KOPT-K1 (cell line): ENCODE results near the gene KPNA3.
"Not testable (repeated sequence)": the region's sequence is repeated elsewhere in the genome, so short reads cannot be mapped to it uniquely, and the experiment has no call there.

Experiments used
- H3K27ac ChIP-seq: fragments of 200-600 bp; sonication (generic); 2 replicates; pipeline ENCODE4 v1.5.1; 2016; ENCODE audit warnings: antibody characterized with exemption, mild to moderate bottlenecking, low read depth, low read length; ENCODE audit not compliant: poor library complexity, severe bottlenecking
- H3K36me3 ChIP-seq: fragments of 200-600 bp; sonication (generic); 2 replicates; pipeline ENCODE4 v1.5.1; 2017; ENCODE audit warnings: antibody characterized with exemption, mild to moderate bottlenecking, low read length, moderate library complexity; ENCODE audit not compliant: insufficient read depth
- H3K9me3 ChIP-seq: fragments of 200-600 bp; sonication (generic); 2 replicates; pipeline ENCODE4 v1.5.1; 2017; ENCODE audit warnings: antibody characterized with exemption, low read length, mild to moderate bottlenecking; ENCODE audit not compliant: insufficient read depth, poor library complexity, severe bottlenecking

KPNA3 gene

DNA sequence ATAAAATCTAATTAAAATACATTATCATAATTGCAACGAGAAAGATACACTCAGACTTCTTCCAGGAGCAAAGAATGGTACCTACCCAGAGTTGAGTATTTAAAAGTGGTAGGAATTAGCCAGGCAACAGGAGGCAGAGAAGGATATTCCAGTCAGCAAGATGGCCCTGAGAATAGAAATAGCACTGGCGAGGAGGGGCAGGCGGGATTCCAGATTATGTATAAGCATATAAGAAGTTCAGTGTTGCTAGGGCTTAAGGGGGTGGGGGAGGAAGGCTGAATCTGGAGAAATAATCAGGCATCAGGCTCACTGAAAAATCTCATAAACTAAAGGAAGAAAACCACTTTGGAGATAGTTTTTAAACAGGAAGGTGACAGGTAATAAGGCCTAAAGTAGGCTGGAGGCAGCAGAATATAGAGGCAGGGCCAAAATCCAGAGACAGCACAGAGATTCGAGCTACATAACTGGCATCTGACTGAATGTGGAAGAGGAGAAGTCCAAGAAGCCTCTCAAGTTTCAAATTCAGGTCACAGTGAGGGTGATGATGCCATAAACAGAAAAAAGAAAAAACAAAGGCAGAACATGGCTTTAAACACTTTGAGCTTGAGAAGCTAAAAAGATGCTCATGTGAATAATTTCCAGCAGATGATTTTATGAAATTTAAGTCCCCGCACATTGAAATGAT, 7.5 kb downstream of the KPNA3 start:
- Histone ChIP-seq H3K9me3 (no peaks in the 10 kb centered on the region), H3K36me3 (no peaks in the 10 kb centered on the region), H3K27ac (no peak overlapping the region)

DNA sequence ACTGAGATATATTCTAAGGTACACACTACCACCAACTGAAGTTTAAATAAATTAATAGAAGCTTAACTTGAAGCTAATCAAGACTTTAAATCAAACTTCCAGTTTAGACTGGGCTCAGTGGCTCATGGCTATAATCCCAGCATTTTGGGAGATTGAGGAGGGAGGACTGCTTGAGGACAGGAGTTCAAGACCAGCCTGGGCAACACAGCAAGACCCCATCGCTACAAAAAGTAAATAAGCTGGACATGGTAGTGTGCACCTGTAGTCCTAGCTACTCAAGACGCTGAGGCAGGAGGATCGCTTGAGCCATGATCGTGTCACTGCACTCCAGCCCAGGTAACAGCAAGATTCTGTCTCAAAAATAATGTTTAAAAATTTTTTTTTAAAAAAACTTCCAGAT, 8.6 kb downstream of the KPNA3 start:
- no peaks in the 10 kb centered on the region for H3K36me3 ChIP-seq
- no peaks in the 10 kb centered on the region for H3K9me3 ChIP-seq
- no peak overlapping the region for H3K27ac ChIP-seq

DNA sequence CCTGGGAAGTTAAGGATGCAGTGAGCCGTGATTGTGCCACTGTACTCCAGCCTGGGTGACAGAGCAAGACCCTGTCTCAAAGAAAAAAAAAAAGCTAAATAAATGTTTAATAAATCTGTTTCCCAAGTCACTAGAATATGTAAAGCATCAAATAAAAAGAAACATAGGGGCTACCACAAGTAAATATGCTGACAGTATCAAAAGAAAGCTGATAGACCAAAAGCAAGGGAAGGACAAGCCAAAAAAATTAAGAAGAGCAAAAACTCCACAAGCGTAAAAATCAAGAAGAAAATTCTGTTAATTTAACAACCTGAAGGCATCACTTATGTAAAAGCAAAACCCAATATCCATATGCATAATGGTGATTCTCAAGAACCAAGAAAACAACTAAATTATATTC, 9.7 kb downstream of the KPNA3 start:
- Histone ChIP-seq H3K36me3 (no peaks in the 10 kb centered on the region), H3K27ac (no peak overlapping the region), H3K9me3 (no peaks in the 10 kb centered on the region)

DNA sequence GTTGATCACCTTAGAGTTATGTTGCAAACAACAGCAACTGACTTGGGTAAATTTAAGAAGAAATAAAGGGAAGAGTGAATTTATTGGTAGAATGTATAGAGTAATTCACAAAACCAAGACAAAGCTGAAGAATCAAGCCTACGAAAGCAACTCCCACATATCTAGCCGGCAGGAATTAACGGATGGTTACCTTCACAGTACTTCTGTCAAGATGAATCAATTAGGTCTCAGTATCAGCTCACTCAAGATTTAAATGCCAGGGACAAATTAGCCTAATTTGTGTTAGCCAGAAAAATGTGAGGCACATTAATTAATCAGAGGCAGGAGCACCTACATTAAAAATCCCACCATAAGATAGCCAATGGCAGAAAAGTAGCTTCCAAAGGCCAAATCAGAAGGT, 10.7 kb downstream of the KPNA3 start:
- Histone ChIP-seq H3K36me3 (no peaks in the 10 kb centered on the region), H3K27ac (no peak overlapping the region), H3K9me3 (no peaks in the 10 kb centered on the region)

DNA sequence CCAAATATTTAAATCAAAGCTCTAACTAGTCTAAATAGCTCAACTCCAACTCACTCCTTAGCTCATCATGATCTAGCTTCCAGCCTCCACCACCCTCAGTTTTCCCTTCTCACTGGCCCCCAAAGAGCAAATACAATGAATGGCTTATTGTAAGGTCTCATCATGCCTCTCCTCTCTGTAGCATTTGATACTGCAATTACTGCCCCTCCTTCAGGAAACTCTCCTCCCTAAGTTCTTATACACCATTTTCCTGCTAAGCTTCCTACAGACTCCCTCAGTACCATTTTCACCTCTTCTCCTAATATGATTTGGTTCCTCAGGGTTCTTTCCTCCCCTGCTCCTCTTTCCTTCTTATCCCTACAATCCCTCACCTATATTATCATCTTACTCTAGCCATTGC, 12.8 kb downstream of the KPNA3 start:
- H3K27ac ChIP-seq, result no peak overlapping the region
- H3K36me3 ChIP-seq, result no peaks in the 10 kb centered on the region
- no peaks in the 10 kb centered on the region for H3K9me3 ChIP-seq

DNA sequence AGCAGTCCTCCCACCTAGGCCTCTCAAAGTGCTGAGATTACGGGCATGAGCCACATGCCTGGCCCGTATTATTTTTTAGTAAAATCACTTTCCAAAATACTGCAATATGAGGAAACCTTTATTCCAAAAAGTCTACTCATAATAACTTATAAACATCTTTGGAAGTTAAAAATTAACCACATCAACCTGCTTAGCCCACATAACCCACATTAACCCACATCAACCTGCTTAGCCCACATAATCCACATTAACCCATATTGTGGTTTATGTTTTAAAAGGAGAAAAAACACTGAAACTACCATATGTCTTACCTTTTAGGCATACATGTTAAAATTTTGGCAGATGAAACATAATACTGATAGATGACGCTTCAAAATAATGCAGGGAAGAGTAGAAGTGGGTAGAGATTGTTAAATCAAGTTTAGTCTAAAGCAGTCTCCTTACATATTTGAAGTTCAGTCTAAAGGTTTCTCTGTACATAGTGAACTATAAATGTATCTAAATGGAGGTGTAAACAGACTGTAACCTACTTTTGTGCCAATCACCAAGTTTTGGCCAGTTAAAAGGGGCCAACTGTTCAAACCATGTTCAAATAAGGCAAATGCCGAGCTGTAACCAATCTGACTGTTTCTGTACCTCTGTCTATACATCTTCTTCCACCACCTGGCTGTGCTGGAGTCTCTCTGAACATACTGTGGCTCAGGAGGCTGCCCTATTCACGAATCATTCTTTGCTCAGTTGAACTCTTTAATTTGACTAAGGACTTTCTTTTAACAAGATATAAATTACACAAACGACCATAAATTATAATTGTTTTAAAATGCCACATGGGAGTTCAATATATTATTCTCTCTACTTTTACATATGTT, 14.5 kb downstream of the KPNA3 start:
- no peaks in the 10 kb centered on the region for H3K36me3 ChIP-seq
- no peaks in the 10 kb centered on the region for H3K9me3 ChIP-seq
- no peak overlapping the region for H3K27ac ChIP-seq

DNA sequence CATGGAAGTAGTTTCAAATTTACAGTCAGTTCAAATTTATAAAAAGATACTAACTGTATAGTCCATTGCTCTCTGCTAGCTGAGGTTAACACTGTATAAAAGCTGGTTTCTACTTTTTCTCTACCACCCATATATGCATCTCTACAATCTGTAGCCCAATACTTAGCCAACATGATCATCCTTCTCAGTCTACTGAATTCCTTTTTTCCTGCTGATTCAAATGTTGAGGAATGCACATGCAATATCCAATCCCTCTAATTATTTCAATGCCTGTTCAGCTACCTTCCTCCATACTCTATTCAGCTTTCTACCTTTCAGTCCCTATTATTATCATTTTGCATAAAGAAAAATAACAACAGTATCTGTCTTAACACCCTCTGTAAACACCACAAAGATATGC, 15.6 kb downstream of the KPNA3 start:
- Histone ChIP-seq H3K36me3 (no peaks in the 10 kb centered on the region), H3K9me3 (no peaks in the 10 kb centered on the region), H3K27ac (no peak overlapping the region)

DNA sequence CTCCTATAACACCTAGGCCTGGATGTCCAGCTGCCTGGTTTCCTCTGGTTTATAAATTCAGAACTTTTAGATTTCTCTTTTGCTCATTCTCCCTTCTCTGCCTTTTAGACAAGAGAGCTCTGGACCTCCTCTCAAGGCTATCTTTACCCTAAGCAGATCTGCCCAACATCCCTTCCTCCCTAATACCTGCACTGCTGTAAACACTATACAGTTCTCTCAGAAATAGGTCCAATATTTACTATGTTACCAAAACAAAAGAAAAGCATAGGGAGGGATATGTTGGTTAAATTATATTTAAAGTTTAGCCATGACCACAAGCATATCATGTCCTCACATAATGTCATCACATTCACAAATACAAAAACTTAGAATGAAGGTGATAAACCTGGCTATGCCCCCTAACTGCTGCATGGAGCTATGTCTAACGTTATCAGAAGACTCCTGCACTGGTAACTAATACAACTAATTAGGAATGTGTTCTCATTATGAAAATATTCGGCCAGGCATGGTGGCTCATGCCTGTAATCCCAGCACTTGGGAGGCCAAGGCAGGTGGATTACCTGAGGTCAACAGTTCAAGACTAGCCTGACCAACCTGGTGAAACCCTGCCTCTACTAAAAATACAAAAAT, 18.0 kb downstream of the KPNA3 start:
- no peaks in the 10 kb centered on the region for H3K9me3 ChIP-seq
- H3K27ac ChIP-seq, result no peak overlapping the region
- H3K36me3 ChIP-seq, result no peaks in the 10 kb centered on the region

DNA sequence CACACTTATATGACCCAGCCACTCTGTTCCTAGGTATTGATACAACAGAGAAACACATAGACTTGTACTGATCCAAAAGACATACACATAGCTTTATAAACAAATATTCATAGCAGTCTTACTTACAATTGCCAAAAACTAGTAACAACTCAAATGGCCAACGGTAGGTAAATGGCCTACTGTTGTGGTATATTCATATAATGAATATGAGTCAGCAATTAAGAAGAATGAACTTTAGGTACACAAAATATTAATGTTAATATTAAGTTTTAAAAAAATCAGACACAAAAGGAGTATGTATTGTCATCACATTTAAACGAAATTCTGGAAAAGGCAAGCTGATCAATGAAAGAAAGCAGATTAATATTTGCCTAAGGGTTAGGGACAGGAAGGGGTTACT, 19.7 kb downstream of the KPNA3 start:
- no peak overlapping the region for H3K27ac ChIP-seq
- no peaks in the 10 kb centered on the region for H3K36me3 ChIP-seq
- no peaks in the 10 kb centered on the region for H3K9me3 ChIP-seq

DNA sequence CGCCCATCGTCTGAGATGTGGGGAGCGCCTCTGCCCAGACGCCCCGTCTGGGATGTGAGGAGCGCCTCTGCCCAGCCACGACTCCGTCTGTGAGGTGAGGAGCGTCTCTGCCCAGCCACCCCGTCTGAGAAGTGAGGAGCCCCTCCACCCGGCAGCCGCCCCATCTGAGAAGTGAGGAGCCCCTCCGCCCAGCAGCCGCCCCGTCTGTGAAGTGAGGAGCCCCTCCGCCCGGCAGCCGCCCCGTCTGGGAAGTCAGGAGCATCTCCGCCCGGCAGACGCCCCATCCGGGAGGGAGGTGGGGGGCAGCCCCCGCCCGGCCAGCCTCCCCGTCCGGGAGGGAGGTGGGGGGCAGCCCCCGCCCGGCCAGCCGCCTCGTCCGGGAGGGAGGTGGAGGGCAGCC, 30.7 kb downstream of the KPNA3 start:
- H3K9me3 ChIP-seq, result peaks cover 22% of the 10 kb centered on the region
- H3K27ac ChIP-seq, H3K36me3 ChIP-seq: not testable (repeated sequence)

DNA sequence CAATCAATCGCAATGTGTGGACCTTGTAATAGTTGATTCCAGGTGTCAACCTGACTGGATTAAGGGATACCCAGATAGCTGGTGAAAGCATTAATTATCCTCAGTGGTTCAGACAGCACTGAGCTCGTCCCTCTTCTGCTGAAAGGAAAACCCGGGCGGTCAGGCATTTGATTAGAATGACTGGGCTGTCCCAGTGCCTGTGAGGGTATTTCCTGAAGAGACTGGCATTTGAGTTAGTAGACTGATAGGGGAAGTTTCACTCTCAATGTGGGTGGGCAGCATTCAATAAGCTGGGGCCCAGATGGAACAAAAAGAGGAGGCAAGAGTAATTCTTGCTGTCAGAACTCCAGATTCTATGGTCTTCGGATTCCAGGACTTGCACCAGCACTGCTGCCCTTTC, 31.9 kb downstream of the KPNA3 start:
- H3K9me3 ChIP-seq, result peaks cover 22% of the 10 kb centered on the region
- H3K27ac ChIP-seq, result no peak overlapping the region
- H3K36me3 ChIP-seq, result peaks cover 7% of the 10 kb centered on the region

DNA sequence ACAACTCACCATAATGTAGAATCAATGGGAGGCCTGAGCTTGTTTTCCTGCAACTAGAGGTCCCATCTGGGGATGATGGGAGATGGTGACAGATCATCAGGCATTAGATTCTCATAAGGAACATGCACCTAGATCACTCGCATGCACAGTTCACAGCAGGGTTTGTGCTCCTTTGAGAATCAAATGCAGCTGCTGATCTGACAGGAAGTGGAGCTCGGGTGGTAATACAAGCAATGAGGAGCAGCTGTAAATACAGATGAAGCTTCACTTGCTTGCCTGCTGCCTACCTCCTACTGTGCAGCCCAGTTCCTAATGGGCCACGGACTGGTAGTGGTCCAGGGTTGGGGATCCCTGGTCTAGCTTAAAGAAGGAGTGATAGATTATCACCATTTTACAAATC, 33.0 kb downstream of the KPNA3 start:
- H3K27ac ChIP-seq, result no peak overlapping the region
- H3K36me3 ChIP-seq, result peaks cover 7% of the 10 kb centered on the region
- peaks cover 22% of the 10 kb centered on the region for H3K9me3 ChIP-seq

DNA sequence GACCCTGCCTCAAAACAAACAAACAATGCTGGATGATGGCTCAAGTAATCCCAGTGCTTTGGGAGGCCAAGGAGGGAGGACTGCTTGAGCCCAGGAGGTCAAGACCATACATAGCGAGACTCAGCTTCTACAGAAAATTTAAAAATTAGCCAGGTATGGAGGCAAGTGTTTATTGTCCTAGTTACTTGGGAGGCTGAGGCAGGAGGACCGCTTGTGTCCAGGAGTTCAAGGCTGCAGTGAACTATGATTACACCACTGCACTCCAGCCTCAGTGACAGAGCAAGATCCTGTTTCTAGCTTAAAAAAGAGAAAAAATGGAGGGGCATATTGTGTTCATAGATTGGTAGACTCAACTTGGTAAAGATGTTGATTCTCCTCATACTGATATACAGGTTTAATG, 36.2 kb downstream of the KPNA3 start:
- Histone ChIP-seq H3K36me3 (peaks cover 7% of the 10 kb centered on the region), H3K27ac (no peak overlapping the region), H3K9me3 (peaks cover 19% of the 10 kb centered on the region)

DNA sequence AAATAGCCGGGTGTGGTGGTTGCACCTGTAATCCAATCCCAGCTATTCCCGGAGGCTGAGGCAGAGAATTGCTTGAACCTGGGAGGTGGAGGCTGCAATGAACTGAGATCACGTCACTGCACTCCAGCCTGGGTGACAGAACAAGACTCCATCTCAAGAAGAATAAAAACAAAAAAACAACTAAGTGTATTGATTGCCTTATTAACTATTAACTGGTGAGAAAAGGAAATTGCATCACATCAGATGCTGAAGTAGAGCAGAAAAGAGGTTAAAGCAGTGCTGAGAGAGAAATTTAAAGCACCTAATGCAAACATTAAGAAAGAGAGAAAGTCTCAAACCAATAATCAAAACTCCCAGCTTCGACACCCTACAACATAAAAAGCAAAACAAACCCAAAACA, 38.3 kb downstream of the KPNA3 start:
- Histone ChIP-seq H3K9me3 (no peaks in the 10 kb centered on the region), H3K36me3 (no peaks in the 10 kb centered on the region), H3K27ac (no peak overlapping the region)

DNA sequence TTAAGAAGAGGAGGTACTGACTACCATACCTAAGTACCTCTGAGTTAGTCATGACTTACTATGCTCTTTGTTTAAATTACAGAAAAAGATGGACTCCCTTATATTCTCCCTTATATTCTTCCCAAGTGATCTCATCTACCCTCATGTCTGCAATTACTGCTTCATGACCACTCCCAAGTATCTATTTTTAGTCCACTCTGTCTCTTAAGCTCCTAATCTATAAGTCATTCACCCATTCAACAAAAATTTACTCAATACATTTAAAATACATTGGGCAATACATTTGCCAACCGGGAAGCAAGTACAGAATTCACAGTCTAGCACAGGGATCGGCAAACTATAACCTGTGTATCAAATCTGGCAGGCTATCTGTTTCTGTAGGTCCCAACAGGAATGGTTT, 42.6 kb downstream of the KPNA3 start:
- Histone ChIP-seq H3K36me3 (peaks cover 16% of the 10 kb centered on the region), H3K9me3 (no peaks in the 10 kb centered on the region), H3K27ac (no peak overlapping the region)
